ENCODE results near the gene GMDS. TPM values are rescaled to one million over a fixed set of nuclear protein-coding genes. Genes with fewer than 3 reads are reported as not detected.

The GMDS gene
- total RNA-seq, 1 donor from 2014 or later, result 19.9 TPM

- Histone ChIP-seq H3K4me1 (peaks cover 7 to 16% of the 10 kb centered on the region in 2 donors), H3K36me3 (no peaks in the 10 kb centered on the region), H3K27ac (peak overlapping the region; percentile 78 to 80), H3K27me3 (no peaks in the 10 kb centered on the region), H3K9me3 (no peaks in the 10 kb centered on the region), H3K4me3 (peak overlapping the region in 1 of 2 donors; percentile 32)
- intact Hi-C loops (cut with DNase I), result loop anchor here (2.0 kb wide), 1 partner anchor 62 kb away; no protein-coding TSS in a partner anchor
- peak; percentile 5 to 31 (median 10) for TF ChIP-seq CTCF (IDR thresholded peaks at IDR 0.05)
- DNase-seq (ENCODE audit: low spot score in 2 of 2), result peak in 1 of 2 donors; percentile 86
These were observed 559.0 kb downstream of the GMDS start for GRCh38 chr6:1686117-1687098.

- H3K36me3 ChIP-seq, result no peaks in the 10 kb centered on the region
- TF ChIP-seq CTCF (IDR thresholded peaks at IDR 0.05), result no peak
- H3K4me1 ChIP-seq, result peaks cover 3 to 20% of the 10 kb centered on the region in 2 donors
- H3K27ac ChIP-seq, result peak overlapping the region in 1 of 2 donors; percentile 49
- no peaks in the 10 kb centered on the region for H3K27me3 ChIP-seq
- H3K4me3 ChIP-seq, result no peak overlapping the region
- no peak for DNase-seq (ENCODE audit: low spot score in 2 of 2)
- no peaks in the 10 kb centered on the region for H3K9me3 ChIP-seq
- intact Hi-C loops (cut with DNase I), result loop anchor here (2.0 kb wide), 1 partner anchor 43 kb away; no protein-coding TSS in a partner anchor
These were observed 565.7 kb downstream of the GMDS start for GRCh38 chr6:1679688-1680068.

- no peak for DNase-seq (ENCODE audit: low spot score in 2 of 2)
- TF ChIP-seq CTCF (IDR thresholded peaks at IDR 0.05), result no peak
- Histone ChIP-seq H3K27ac (peak overlapping the region in 1 of 2 donors; percentile 49), H3K9me3 (no peaks in the 10 kb centered on the region), H3K4me1 (peaks cover 3 to 20% of the 10 kb centered on the region in 2 donors), H3K4me3 (no peak overlapping the region), H3K27me3 (no peaks in the 10 kb centered on the region), H3K36me3 (no peaks in the 10 kb centered on the region)
- intact Hi-C loops (cut with DNase I), result loop anchor here (2.0 kb wide), 1 partner anchor 42 kb away; no protein-coding TSS in a partner anchor
These were observed 566.2 kb downstream of the GMDS start for GRCh38 chr6:1679031-1679687.

- H3K4me1 ChIP-seq, result peaks cover 3 to 24% of the 10 kb centered on the region in 2 donors
- TF ChIP-seq CTCF (IDR thresholded peaks at IDR 0.05), result no peak
- no peak for DNase-seq (ENCODE audit: low spot score in 2 of 2)
- no peaks in the 10 kb centered on the region for H3K9me3 ChIP-seq
- H3K27ac ChIP-seq, result peak overlapping the region in 1 of 2 donors; percentile 49
- H3K36me3 ChIP-seq, result no peaks in the 10 kb centered on the region
- H3K27me3 ChIP-seq, result no peaks in the 10 kb centered on the region
- H3K4me3 ChIP-seq, result no peak overlapping the region
- intact Hi-C loops (cut with DNase I), result loop anchor here (2.0 kb wide), 1 partner anchor 41 kb away; no protein-coding TSS in a partner anchor
These were observed 567.2 kb downstream of the GMDS start for GRCh38 chr6:1678201-1678600.

GRCh38 chr6:1672379-1672778, 573.0 kb downstream of the GMDS start:
- Histone ChIP-seq H3K36me3 (no peaks in the 10 kb centered on the region), H3K4me1 (peaks cover 0 to 7% of the 10 kb centered on the region in 2 donors), H3K27me3 (no peaks in the 10 kb centered on the region), H3K9me3 (no peaks in the 10 kb centered on the region), H3K4me3 (no peak overlapping the region), H3K27ac (no peak overlapping the region)
- no peak for TF ChIP-seq CTCF (IDR thresholded peaks at IDR 0.05)
- no peak for DNase-seq (ENCODE audit: low spot score in 2 of 2)
- intact Hi-C loops (cut with DNase I), result no loop called here
